ENCODE results near the gene TMEM63C.

The TMEM63C gene

DNA sequence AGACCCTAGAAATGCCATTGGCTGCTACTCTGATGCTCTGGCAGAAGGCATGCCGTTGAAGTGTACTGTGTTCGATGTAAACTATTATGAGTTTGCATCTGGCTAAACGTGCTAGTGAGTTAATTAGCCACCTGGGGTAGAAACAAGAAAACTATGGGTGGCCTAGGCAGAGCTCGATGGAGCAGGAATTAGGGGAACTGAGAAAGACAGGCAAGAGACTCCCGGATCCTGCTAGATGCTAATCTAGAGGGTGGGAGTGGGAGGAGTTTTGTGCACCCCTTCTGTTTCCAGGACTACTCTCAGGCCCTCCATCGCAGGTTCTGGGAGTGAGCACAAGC is 32.0 kb downstream of the TMEM63C start:
- no peak for TF ChIP-seq ZNF274 (IDR thresholded peaks at IDR 0.05; ENCODE audit: low read depth, low read length)
- no peak overlapping the region for H3K4me3 ChIP-seq (ENCODE audit: low read length)

DNA sequence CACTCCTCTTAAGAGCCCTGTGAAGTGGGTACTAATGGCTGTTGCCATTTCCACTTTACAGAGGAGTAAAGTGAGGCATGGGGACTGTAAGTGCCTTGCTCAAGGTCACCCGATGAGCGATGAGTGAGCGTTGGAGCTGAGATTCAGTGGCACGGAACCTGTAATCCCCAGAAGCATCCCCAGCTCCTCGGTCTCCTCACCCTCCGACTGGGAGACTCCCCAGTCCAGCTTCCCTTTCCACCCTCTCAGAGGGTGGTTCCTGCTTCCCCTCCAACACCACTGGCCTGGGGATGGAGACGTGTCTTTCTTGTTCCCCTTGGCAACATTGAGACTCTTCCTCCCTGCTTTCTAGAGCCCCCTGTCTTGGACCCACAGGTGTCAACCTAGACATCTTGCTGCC is 32.6 kb downstream of the TMEM63C start:
- no peak overlapping the region for H3K4me3 ChIP-seq (ENCODE audit: low read length)
- TF ChIP-seq ZNF274 (IDR thresholded peaks at IDR 0.05; ENCODE audit: low read depth, low read length): no peak

DNA sequence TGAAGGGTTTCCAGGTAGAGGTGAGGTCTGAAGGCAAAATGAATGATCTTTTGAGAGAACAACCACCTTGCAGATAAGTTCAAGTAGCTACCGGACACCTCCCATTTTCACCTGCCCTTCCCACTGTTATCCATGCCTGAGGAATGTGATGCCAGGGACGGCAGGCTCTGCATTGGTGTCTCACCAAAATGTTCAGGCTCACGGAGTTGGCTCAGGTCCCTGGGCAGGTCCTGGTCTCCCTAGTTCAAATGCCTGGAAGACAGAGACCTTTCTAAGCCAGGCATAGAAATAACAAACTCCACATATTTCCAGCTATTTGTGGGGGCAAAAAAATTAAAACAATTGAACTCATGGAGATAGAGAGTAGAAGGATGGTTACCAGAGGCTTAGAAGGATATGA is 36.0 kb downstream of the TMEM63C start:
- TF ChIP-seq ZNF274 (IDR thresholded peaks at IDR 0.05; ENCODE audit: low read depth, low read length): no peak

GRCh38 chr14:77219591-77219990 is 38.0 kb downstream of the TMEM63C start:
- no peak for TF ChIP-seq ZNF274 (IDR thresholded peaks at IDR 0.05; ENCODE audit: low read depth, low read length)
- no peak overlapping the region for H3K4me3 ChIP-seq (ENCODE audit: low read length)

More for the DNA sequence above, 36.0 kb downstream of the TMEM63C start:
- no peak overlapping the region for H3K4me3 ChIP-seq (ENCODE audit: low read length)

DNA sequence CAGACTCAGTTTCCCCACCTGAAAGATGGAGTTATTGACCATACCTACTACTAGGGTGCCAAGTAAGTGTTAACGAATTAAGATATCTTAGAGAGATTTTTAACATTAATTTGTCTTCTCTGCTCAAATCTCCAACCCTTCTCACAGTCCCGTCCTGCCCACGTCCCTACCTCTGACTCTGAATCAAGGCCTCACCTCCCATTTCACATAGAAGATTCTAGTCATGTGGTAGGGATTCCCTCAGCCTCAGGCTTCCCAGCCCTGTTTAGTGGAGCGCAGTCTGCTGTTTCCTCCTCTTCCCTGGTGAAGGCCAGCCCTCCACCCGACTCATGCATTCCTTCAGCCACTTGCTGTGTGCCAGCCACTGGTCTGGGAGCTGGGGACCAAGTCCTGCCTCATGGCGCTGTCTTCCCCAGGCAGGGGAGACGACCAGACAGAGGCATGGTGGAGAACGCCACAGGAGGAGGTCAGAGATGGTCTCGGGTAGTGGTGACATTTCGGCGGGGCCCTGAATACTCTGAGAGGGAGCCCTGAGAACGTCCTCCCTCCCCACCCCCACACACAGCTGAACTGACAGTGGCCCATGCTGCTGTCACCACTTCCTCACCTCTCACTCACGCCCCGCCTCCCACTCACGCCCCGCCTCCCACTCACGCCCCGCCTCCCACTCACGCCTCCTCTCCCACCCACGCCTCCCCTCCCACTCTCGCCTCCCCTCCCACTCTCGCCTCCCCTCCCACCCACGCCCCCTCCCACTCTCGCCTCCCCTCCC is 38.8 kb downstream of the TMEM63C start:
- no peak overlapping the region for H3K4me3 ChIP-seq (ENCODE audit: low read length)
- TF ChIP-seq ZNF274 (IDR thresholded peaks at IDR 0.05; ENCODE audit: low read depth, low read length): no peak

- H3K4me3 ChIP-seq (ENCODE audit: low read length): no peak overlapping the region
- TF ChIP-seq ZNF274 (IDR thresholded peaks at IDR 0.05; ENCODE audit: low read depth, low read length): no peak
Measured at GRCh38 chr14:77221241-77221871, 39.8 kb downstream of the TMEM63C start.

- TF ChIP-seq ZNF274 (IDR thresholded peaks at IDR 0.05; ENCODE audit: low read depth, low read length): no peak
- H3K4me3 ChIP-seq (ENCODE audit: low read length): no peak overlapping the region
Measured at GRCh38 chr14:77222546-77223225, 41.1 kb downstream of the TMEM63C start.

GRCh38 chr14:77224212-77224611 is 42.6 kb downstream of the TMEM63C start:
- no peak overlapping the region for H3K4me3 ChIP-seq (ENCODE audit: low read length)
- no peak for TF ChIP-seq ZNF274 (IDR thresholded peaks at IDR 0.05; ENCODE audit: low read depth, low read length)

DNA sequence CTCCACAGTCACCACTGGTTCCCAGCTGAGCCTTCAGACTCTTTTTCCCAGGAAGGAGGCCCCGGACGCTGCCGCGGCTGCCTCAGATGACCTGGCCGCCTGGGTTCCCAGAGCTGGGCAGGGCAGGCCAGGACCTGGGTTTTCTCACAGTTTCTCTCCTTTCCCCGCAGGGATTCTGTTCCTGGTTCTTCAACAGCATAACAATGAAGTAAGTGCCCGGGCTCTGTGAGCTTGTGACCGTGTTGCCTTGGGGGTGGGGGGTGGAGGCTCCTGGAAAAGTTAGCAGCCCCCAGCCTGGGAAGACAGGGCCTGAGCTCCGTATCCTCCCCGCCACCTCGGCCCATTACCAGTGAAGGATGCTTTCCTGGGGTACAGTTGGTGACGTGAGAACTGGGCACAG is 43.7 kb downstream of the TMEM63C start:
- H3K4me3 ChIP-seq (ENCODE audit: low read length): no peak overlapping the region
- TF ChIP-seq ZNF274 (IDR thresholded peaks at IDR 0.05; ENCODE audit: low read depth, low read length): no peak

- no peak overlapping the region for H3K4me3 ChIP-seq (ENCODE audit: low read length)
- TF ChIP-seq ZNF274 (IDR thresholded peaks at IDR 0.05; ENCODE audit: low read depth, low read length): no peak
Measured at GRCh38 chr14:77225892-77226557, 44.4 kb downstream of the TMEM63C start.

DNA sequence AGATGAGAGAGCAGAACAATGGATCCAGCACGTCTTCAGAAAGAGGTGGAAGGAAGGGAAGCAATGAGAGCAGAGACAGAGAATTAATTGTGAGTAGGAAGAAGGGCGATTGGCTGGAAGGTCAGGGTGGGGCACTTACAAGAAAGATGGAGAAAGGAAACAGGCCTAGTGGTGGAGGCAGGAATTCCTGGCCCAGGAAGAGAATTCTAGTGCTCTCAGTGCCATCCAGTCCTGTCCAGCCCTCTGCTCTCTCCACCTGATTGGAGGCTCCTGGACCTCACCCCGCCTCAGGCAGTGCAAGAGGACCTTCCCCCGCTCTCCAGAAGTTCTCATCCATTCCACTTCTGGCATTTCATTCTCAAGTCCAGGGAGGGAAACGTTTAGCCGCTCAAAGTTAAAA is 46.5 kb downstream of the TMEM63C start:
- TF ChIP-seq ZNF274 (IDR thresholded peaks at IDR 0.05; ENCODE audit: low read depth, low read length): no peak
- H3K4me3 ChIP-seq (ENCODE audit: low read length): no peak overlapping the region

DNA sequence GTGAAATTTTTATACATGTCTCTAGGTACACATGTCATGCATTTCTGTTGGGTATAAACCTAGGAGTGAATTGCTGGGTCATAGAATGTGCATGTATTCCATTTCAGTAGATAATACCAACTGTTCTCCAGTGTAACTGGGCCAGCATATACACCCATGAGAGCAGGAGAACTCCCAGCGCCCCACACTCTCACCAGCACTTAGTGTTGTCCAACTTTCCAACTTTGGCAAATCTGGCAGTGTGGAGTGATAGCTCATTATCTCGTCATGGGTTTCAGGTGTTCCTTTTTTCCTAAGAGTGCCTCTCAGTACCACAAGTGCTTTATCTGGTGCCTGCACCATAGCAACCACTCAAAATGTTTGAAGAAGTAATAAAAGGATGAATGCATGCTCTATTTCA is 49.3 kb downstream of the TMEM63C start:
- no peak overlapping the region for H3K4me3 ChIP-seq (ENCODE audit: low read length)
- TF ChIP-seq ZNF274 (IDR thresholded peaks at IDR 0.05; ENCODE audit: low read depth, low read length): no peak

DNA sequence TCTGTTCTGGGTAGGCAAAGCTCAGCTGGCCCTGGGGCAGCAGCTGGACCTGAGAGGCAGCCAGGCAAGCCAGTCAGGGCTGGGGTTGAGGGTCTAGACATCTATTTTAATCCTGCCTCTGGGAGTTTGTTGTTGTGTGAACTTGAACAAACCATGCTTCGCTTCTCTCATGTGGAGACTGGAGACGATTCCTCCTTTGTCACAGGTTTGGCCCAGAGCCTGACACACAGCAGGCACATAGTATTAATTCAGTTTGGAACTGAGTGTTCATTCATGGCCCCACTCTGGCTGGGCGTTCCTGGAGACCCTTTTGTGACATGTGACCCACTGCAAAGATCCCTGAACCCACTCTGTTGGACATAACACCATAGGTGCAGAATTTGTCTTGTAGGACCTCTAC is 50.1 kb downstream of the TMEM63C start:
- TF ChIP-seq ZNF274 (IDR thresholded peaks at IDR 0.05; ENCODE audit: low read depth, low read length): no peak
- no peak overlapping the region for H3K4me3 ChIP-seq (ENCODE audit: low read length)

GRCh38 chr14:77236814-77237213 is 55.2 kb downstream of the TMEM63C start:
- TF ChIP-seq ZNF274 (IDR thresholded peaks at IDR 0.05; ENCODE audit: low read depth, low read length): no peak

More at GRCh38 chr14:77236814-77237213, 55.2 kb downstream of the TMEM63C start:
- no peak overlapping the region for H3K4me3 ChIP-seq (ENCODE audit: low read length)
